A673 (cell line): Measurements from ENCODE around the gene ZNF429.
"Not testable (repeated sequence)": the region's sequence is repeated elsewhere in the genome, so short reads cannot be mapped to it uniquely, and the experiment has no call there.

Experiments used
- EZH2 ChIP-seq: fragments of 200-600 bp; sonication (generic); IDR thresholded peaks from 2 replicates; pipeline ENCODE4 v1.6.1; 2017; ENCODE audit warnings: borderline replicate concordance, low read depth, mild to moderate bottlenecking, mixed read lengths, antibody characterized with exemption, low read length; ENCODE audit not compliant: poor library complexity, severe bottlenecking
- TF ChIP-seq, protein P1 (sequence below): fragments of 300-800, 200-600 bp; sonication (generic); conservative IDR thresholded peaks from 2 replicates; pipeline ENCODE4 v1.5.1; 2017; ENCODE audit warnings: low read depth, mild to moderate bottlenecking, antibody characterized with exemption, low read length, moderate library complexity, mixed read lengths

DNA sequence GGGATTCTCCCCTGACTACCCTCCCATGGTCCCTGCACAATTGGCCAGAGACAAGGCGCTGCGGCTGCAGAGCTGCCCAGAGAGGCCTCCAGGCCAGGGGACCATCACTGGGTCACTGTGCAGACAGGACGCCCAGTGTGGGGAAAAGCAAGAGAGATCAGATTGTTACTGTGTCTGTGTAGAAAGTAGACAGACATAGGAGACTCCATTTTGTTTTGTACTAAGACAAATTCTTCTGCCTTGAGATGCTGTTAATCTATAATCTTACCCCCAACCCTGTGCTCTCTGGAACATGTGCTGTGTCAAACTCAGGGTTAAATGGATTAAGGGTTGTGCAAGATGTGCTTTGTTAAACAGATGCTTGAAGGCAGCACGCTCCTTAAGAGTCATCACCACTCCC is 62.4 kb downstream of the ZNF429 start:
- TF ChIP-seq, protein P1, sequence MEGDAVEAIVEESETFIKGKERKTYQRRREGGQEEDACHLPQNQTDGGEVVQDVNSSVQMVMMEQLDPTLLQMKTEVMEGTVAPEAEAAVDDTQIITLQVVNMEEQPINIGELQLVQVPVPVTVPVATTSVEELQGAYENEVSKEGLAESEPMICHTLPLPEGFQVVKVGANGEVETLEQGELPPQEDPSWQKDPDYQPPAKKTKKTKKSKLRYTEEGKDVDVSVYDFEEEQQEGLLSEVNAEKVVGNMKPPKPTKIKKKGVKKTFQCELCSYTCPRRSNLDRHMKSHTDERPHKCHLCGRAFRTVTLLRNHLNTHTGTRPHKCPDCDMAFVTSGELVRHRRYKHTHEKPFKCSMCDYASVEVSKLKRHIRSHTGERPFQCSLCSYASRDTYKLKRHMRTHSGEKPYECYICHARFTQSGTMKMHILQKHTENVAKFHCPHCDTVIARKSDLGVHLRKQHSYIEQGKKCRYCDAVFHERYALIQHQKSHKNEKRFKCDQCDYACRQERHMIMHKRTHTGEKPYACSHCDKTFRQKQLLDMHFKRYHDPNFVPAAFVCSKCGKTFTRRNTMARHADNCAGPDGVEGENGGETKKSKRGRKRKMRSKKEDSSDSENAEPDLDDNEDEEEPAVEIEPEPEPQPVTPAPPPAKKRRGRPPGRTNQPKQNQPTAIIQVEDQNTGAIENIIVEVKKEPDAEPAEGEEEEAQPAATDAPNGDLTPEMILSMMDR: not testable (repeated sequence)
- TF ChIP-seq EZH2: not testable (repeated sequence)
